K562 (cell line): Measurements from ENCODE around the gene DDC. TPM values are rescaled to one million over a fixed set of nuclear protein-coding genes. Genes with fewer than 3 reads are reported as not detected.

Experiments
- AFF1 ChIP-seq, 2 experiments: fragments of 450-650 bp; IDR thresholded peaks; 2 replicates each; pipeline ENCODE4 v1.6.1; 2018; ENCODE audit warnings: mild to moderate bottlenecking in 2 of 2, low read depth in 1 of 2; ENCODE audit not compliant: partially characterized antibody in 2 of 2
- ARID1B ChIP-seq: fragments of 450-650 bp; IDR thresholded peaks from 2 replicates; pipeline ENCODE4 v1.6.1; 2016; ENCODE audit warnings: antibody characterized with exemption, mild to moderate bottlenecking, inconsistent platforms
- ATF7 ChIP-seq: fragments of 450-650 bp; IDR thresholded peaks from 2 replicates; pipeline ENCODE4 v1.7.1; 2014; ENCODE audit warnings: mild to moderate bottlenecking, moderate library complexity
- CBFB ChIP-seq: sonication (generic); formaldehyde crosslinking; IDR thresholded peaks from 2 replicates; pipeline ENCODE4 v1.4.0; 2020; ENCODE audit warnings: mild to moderate bottlenecking, missing genetic modification reagents
- CBX8 ChIP-seq: fragments of 200-600 bp; sonication (generic); IDR thresholded peaks from 2 replicates; pipeline ENCODE4 v1.6.1; 2012; ENCODE audit warnings: borderline replicate concordance, mixed run types, low read depth, mild to moderate bottlenecking, moderate library complexity, mixed read lengths, low read length, control low read depth, inconsistent platforms; ENCODE audit not compliant: poor library complexity, severe bottlenecking; ENCODE audit errors: extremely low read depth
- CLOCK ChIP-seq: fragments of 250-450 bp; sonication (Bioruptor Pico); IDR thresholded peaks from 2 replicates; pipeline ENCODE4 v1.4.0; 2020; ENCODE audit warnings: mild to moderate bottlenecking, moderate library complexity, borderline replicate concordance
- ESRRB ChIP-seq: fragments of 250-450 bp; sonication (Bioruptor Pico); IDR thresholded peaks from 2 replicates; pipeline ENCODE4 v1.5.0; 2020; ENCODE audit warnings: mild to moderate bottlenecking, moderate library complexity, borderline replicate concordance
- HDAC1 ChIP-seq, 2 experiments: fragments of 450-650 bp; IDR thresholded peaks; 2 replicates each; pipeline ENCODE4 v1.6.1; 2016 to 2017; ENCODE audit warnings: inconsistent platforms in 1 of 2, mild to moderate bottlenecking in 1 of 2, moderate library complexity in 1 of 2
- NBN ChIP-seq: fragments of 450-650 bp; IDR thresholded peaks from 2 replicates; pipeline ENCODE4 v1.6.1; 2016; ENCODE audit warnings: low read depth, mild to moderate bottlenecking
- NCOA6 ChIP-seq: fragments of 450-650 bp; IDR thresholded peaks from 2 replicates; pipeline ENCODE4 v1.6.1; 2017; ENCODE audit warnings: mild to moderate bottlenecking
- NR1H2 ChIP-seq: sonication (generic); formaldehyde crosslinking; IDR thresholded peaks from 2 replicates; pipeline ENCODE4 v1.4.0; 2020; ENCODE audit warnings: mild to moderate bottlenecking, missing genetic modification reagents
- POLR3A ChIP-seq: IDR thresholded peaks from 2 replicates; pipeline ENCODE4 v1.6.1; 2011; ENCODE audit warnings: borderline replicate concordance, mild to moderate bottlenecking, moderate library complexity; ENCODE audit not compliant: insufficient read length, insufficient read depth; ENCODE audit errors: extremely low read depth
- RBM39 ChIP-seq: fragments of 200-400 bp; formaldehyde crosslinking; optimal IDR thresholded peaks from 2 replicates; pipeline ENCODE3; 2018; ENCODE audit warnings: low read depth, low read length
- SLC30A9 ChIP-seq: fragments of 250-450 bp; sonication (Bioruptor Pico); IDR thresholded peaks from 2 replicates; pipeline ENCODE4 v1.8.0; 2022; ENCODE audit warnings: mild to moderate bottlenecking, moderate library complexity
- TARDBP ChIP-seq: fragments of 450-650 bp; IDR thresholded peaks from 2 replicates; pipeline ENCODE4 v1.6.1; 2016
- USF2 ChIP-seq: sonication (generic); formaldehyde crosslinking; IDR thresholded peaks from 2 replicates; pipeline ENCODE4 v1.5.0; 2020; ENCODE audit warnings: missing genetic modification reagents
- ZNF263 ChIP-seq: sonication (generic); formaldehyde crosslinking; IDR thresholded peaks from 2 replicates; pipeline ENCODE4 v1.8.0; 2022; ENCODE audit warnings: mild to moderate bottlenecking, missing genetic modification reagents, borderline replicate concordance
- ZNF696 ChIP-seq: fragments of 250-450 bp; sonication (Bioruptor Pico); conservative IDR thresholded peaks from 2 replicates; pipeline ENCODE4 v1.4.0; 2020; ENCODE audit warnings: mild to moderate bottlenecking, moderate library complexity
- polyA plus RNA-seq, 8 experiments: library from polyadenylated mRNA; depleted of rRNA in 4 of 8; stranded (reverse) in 5 of 8; unstranded in 3 of 8; fragments of >200 nt; fragmentation: Nextera tagmentation in 2 of 8; fragmentation: Illumina TruSeq in 1 of 8; extraction: Ambion mirVana in 2 of 8; extraction: Trizol in 1 of 8; gene quantifications; 2 replicates each; pipeline versions ENCODE4 v1.2.1 to v1.2.3, GENCODE V29; 2011 to 2014; ENCODE audit warnings: inconsistent platforms in 1 of 8, missing spikeins in 1 of 8
- total RNA-seq, 7 experiments: library from RNA; depleted of rRNA in 6 of 7; stranded (reverse); fragments of >200 nt in 6 of 7; fragmentation: Illumina TruSeq in 2 of 7; extraction: Trizol in 2 of 7; gene quantifications; 2 replicates each; pipeline versions ENCODE4 v1.2.1 to v1.2.3, GENCODE V29; 2011 to 2021; ENCODE audit warnings: low replicate concordance in 1 of 7

DDC gene
- total and polyA plus RNA-seq, 9 of the 15 experiments (the other 6 are each of a cell fraction or from before 2014, with no cell fraction given), result not detected

- TF ChIP-seq TARDBP, result no peak
- peak in 1 of 2 experiments; percentile 72; a peak in 1 of 4 replicates for TF ChIP-seq HDAC1 (IDR thresholded peaks at IDR 0.05)
- no peak for TF ChIP-seq CLOCK (CRISPR knock-in tag)
- TF ChIP-seq NBN, result peak; percentile 95
- peak; percentile 90 for TF ChIP-seq ARID1B
- no peak for TF ChIP-seq NCOA6
- no peak for TF ChIP-seq CBFB (CRISPR knock-in tag)
- TF ChIP-seq SLC30A9 (CRISPR knock-in tag), result no peak
- no peak for TF ChIP-seq POLR3A
- TF ChIP-seq NR1H2, result no peak
- no peak for TF ChIP-seq CBX8
- TF ChIP-seq RBM39, result no peak
- TF ChIP-seq AFF1 (IDR thresholded peaks at IDR 0.05; ENCODE audit: low read depth in 1 of 2, partially characterized antibody in 2 of 2), result peak in 1 of 2 experiments; percentile 90
- no peak for TF ChIP-seq ZNF263 (CRISPR knock-in tag)
- no peak for TF ChIP-seq ZNF696 (CRISPR knock-in tag)
- TF ChIP-seq ATF7, result peak; percentile 95
- no peak for TF ChIP-seq ESRRB
- TF ChIP-seq USF2 (CRISPR knock-in tag), result no peak
These were observed 30.4 kb downstream of the DDC start (continued) for GRCh38 chr7:50534690-50535290.
